PC-9 (cell line): ENCODE measurements around the gene IRF1.

Source experiments
- CTCF ChIP-seq: fragments of 200-600 bp; sonication (generic); conservative IDR thresholded peaks from 2 replicates; pipeline ENCODE4 v1.6.1; 2017; ENCODE audit warnings: mixed run types, antibody characterized with exemption, mild to moderate bottlenecking, moderate library complexity
- EZH2 ChIP-seq: fragments of 200-600 bp; sonication (generic); IDR thresholded peaks from 2 replicates; pipeline ENCODE4 v1.8.0; 2017; ENCODE audit warnings: antibody characterized with exemption, low read depth

- TF ChIP-seq CTCF: no peak
- TF ChIP-seq EZH2: no peak
Measured at GRCh38 chr5:132490484-132491367, at the start of gene IRF1.
